AML-193 (cell line): ENCODE data around the gene GSTO2.

ENCODE experiments used
- DNase-seq, 2 experiments: peaks; one replicate each; lab custom pipeline; 2025; lab: John Stamatoyannopoulos, UW

GSTO2 gene

GRCh38 chr10:104253606-104254410 is 15.2 kb upstream of the GSTO2 start:
- DNase-seq = no peak

GRCh38 chr10:104254493-104255310 is 14.3 kb upstream of the GSTO2 start, which contains the start of gene GSTO1:
GSTO1 (plus strand) TSS chr10:104254892; CDS start chr10:104254929, 37 bp downstream.
- peak; percentile 72 to 81 for DNase-seq

GRCh38 chr10:104255311-104255981 is 13.5 kb upstream of the GSTO2 start:
- DNase-seq = peak; percentile 83 to 88

GRCh38 chr10:104256335-104256961 is 12.5 kb upstream of the GSTO2 start:
- no peak for DNase-seq

GRCh38 chr10:104257235-104257634 is 11.7 kb upstream of the GSTO2 start:
- DNase-seq = no peak

GRCh38 chr10:104258209-104258608 is 10.8 kb upstream of the GSTO2 start:
- no peak for DNase-seq

- no peak for DNase-seq
Measured at GRCh38 chr10:104259456-104259855, 9.5 kb upstream of the GSTO2 start.

- DNase-seq = no peak
Measured at GRCh38 chr10:104259999-104260774, 8.8 kb upstream of the GSTO2 start.

- peak; percentile 28 to 35 for DNase-seq
Measured at GRCh38 chr10:104260775-104261115, 8.2 kb upstream of the GSTO2 start.

- no peak for DNase-seq
Measured at GRCh38 chr10:104262055-104262454, 6.9 kb upstream of the GSTO2 start.

GRCh38 chr10:104264783-104265182 is 4.2 kb upstream of the GSTO2 start:
- DNase-seq = no peak

GRCh38 chr10:104267721-104268404 is 1.1 kb upstream of the GSTO2 start:
- no peak for DNase-seq

- no peak for DNase-seq
Measured at GRCh38 chr10:104268405-104268712, 625 bp upstream of the GSTO2 start.

- no peak for DNase-seq
Measured at GRCh38 chr10:104273286-104273685, 4.3 kb downstream of the GSTO2 start.

- DNase-seq = no peak
Measured at GRCh38 chr10:104273899-104274575, 5.1 kb downstream of the GSTO2 start.

- DNase-seq = no peak
Measured at GRCh38 chr10:104274762-104275721, 6.1 kb downstream of the GSTO2 start.

- no peak for DNase-seq
Measured at GRCh38 chr10:104276192-104276591, 7.2 kb downstream of the GSTO2 start.

- DNase-seq = no peak
Measured at GRCh38 chr10:104277785-104278184, 8.8 kb downstream of the GSTO2 start.
